ENCODE data around the gene POFUT1. TPM values are rescaled to one million over a fixed set of nuclear protein-coding genes. Genes with fewer than 3 reads are reported as not detected.

Gene POFUT1
- total and polyA plus RNA-seq, 9 of the 15 experiments (the other 6 are each of a cell fraction or from before 2014, with no cell fraction given) = 3.5 to 44.7 (median 23.5) TPM

DNA sequence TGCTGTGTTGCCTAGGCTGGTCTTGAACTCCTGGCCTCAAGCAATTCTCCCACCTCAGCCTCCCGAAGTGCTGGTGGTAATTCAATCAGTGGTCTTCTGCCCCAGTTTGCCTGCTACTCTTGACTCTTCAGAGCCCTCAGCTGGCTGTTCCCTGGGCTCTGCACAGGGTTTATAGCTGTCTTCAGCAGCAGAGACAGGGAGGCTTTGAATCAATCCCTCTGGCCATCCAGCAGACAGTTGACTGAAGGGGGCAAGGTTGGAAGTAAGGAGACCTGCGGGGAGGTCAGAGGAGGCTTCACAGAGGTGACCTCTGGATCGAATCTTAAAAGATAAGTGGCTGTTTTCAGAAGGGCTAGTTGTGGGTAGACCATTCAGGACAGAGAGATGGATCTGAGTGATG, 43.8 kb downstream of the POFUT1 start:
- Histone ChIP-seq H3K4me1 (replicated peaks in 1 of 2; ENCODE audit: control insufficient read depth in 2 of 2, insufficient read depth in 2 of 2, low read length in 2 of 2) (peaks cover 0 to 4% of the 10 kb centered on the region in 2 experiments; a peak in 2 of 5 replicates), H3K9me3 (replicated peaks; ENCODE audit: control insufficient read depth, insufficient read depth, low read depth, low read length) (no peaks in the 10 kb centered on the region), H3K27me3 (ENCODE audit: control insufficient read depth in 2 of 2, insufficient read depth in 2 of 2, low read length in 2 of 2) (peaks cover 7 to 12% of the 10 kb centered on the region in 2 experiments; a peak in 2 of 5 replicates), H3K9ac (ENCODE audit: insufficient read depth in 1 of 2, low read depth in 2 of 2, low read length in 2 of 2) (no peak overlapping the region), H3K36me3 (ENCODE audit: control insufficient read depth, insufficient read depth, low read length) (no peaks in the 10 kb centered on the region), H3K79me2 (ENCODE audit: control insufficient read depth, insufficient read depth, low read length) (no peaks in the 10 kb centered on the region), H3K4me2 (ENCODE audit: insufficient read depth, low read length) (no peak overlapping the region), H3K27ac (ENCODE audit: extremely low read depth, low read depth, low read length) (no peak overlapping the region), H2AFZ (ENCODE audit: low read depth, low read length) (no peak overlapping the region), H3K9me1 (ENCODE audit: control insufficient read depth, insufficient read depth, low read length) (no peaks in the 10 kb centered on the region), H3K4me3 (no peak overlapping the region), H4K20me1 (replicated peaks; ENCODE audit: control insufficient read depth, insufficient read depth, low read length) (no peaks in the 10 kb centered on the region)
- FAIRE-seq (no peak), ATAC-seq (peak; percentile 23; the same call in 1 of the 3 replicates), DNase-seq (ENCODE audit: extremely low read depth in 1 of 4, low spot score in 3 of 4) (no peak)
- intact Hi-C loops (cut with micrococcal nuclease) (no loop called here), in situ Hi-C loops (cut with MboI) (no loop called here)
- BruUV-seq (replicated peaks) = no TSS peak
- ChIA-PET POLR2A (no interaction called here), CTCF (ENCODE audit: low intra/inter-chr PET ratio) (no interaction called here)
- TF ChIP-seq SNIP1 (IDR thresholded peaks at IDR 0.05; ENCODE audit: low read depth) (no peak), XRCC5 (IDR thresholded peaks at IDR 0.05; ENCODE audit: low read depth, low read length) (no peak), ZNF347 (CRISPR knock-in tag; IDR thresholded peaks at IDR 0.05; ENCODE audit: low read depth) (no peak), BCOR (IDR thresholded peaks at IDR 0.05) (no peak), ETS2 (tag; IDR thresholded peaks at IDR 0.05; ENCODE audit: borderline replicate concordance, poor library complexity, severe bottlenecking) (no peak), ESRRB (CRISPR knock-in tag; IDR thresholded peaks at IDR 0.05; ENCODE audit: borderline replicate concordance) (no peak), HNRNPUL1 (IDR thresholded peaks at IDR 0.05; ENCODE audit: low read length) (no peak)
- TF ChIP-seq, protein P1, sequence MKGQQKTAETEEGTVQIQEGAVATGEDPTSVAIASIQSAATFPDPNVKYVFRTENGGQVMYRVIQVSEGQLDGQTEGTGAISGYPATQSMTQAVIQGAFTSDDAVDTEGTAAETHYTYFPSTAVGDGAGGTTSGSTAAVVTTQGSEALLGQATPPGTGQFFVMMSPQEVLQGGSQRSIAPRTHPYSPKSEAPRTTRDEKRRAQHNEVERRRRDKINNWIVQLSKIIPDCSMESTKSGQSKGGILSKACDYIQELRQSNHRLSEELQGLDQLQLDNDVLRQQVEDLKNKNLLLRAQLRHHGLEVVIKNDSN (CRISPR knock-in tag; IDR thresholded peaks at IDR 0.05) = no peak
- WGBS (ENCODE audit: insufficient coverage, low coverage, missing lambda C conversion rate) = 0% methylated on average over 3 of the region's 3 CpGs

Measured in K562 (cell line).